K562 (cell line): Measurements from ENCODE around the gene CELF4. TPM values are rescaled to one million over a fixed set of nuclear protein-coding genes. Genes with fewer than 3 reads are reported as not detected.

Experiments
- ATF4 ChIP-seq: fragments of 450-650 bp; formaldehyde crosslinking; IDR thresholded peaks from 2 replicates; pipeline ENCODE4 v1.4.0; 2022; ENCODE audit warnings: mild to moderate bottlenecking, moderate library complexity
- CBX3 ChIP-seq, 2 experiments: IDR thresholded peaks; 1 replicate in 1 of 2; 2 replicates in 1 of 2; pipeline ENCODE4 v1.6.1; 2012; ENCODE audit warnings: inconsistent platforms in 2 of 2, low read length in 2 of 2, borderline replicate concordance in 1 of 2, control low read depth in 1 of 2
- HDAC1 ChIP-seq, 2 experiments: fragments of 450-650 bp; IDR thresholded peaks; 2 replicates each; pipeline ENCODE4 v1.6.1; 2016 to 2017; ENCODE audit warnings: inconsistent platforms in 1 of 2, mild to moderate bottlenecking in 1 of 2, moderate library complexity in 1 of 2
- KLF6 ChIP-seq: fragments of 250-450 bp; sonication (Bioruptor Pico); IDR thresholded peaks from 2 replicates; pipeline ENCODE4 v1.4.0; 2020; ENCODE audit warnings: mild to moderate bottlenecking, moderate library complexity, borderline replicate concordance
- MYC ChIP-seq, 2 experiments: fragments of 250-450 bp in 1 of 2; sonication (Bioruptor Pico) in 1 of 2; IDR thresholded peaks; 2 replicates each; pipeline versions ENCODE4 v1.5.1 to v1.6.1; 2012 to 2021; ENCODE audit warnings: low read depth in 2 of 2, borderline replicate concordance in 1 of 2, improper control_type of control experiment in 1 of 2, low read length in 1 of 2, mild to moderate bottlenecking in 1 of 2, moderate library complexity in 1 of 2
- NR2C2 ChIP-seq, 2 experiments: fragments of 200-800 bp in 1 of 2; sonication (Bioruptor generic) in 1 of 2; sonication (generic) in 1 of 2; formaldehyde crosslinking in 1 of 2; IDR thresholded peaks; 2 replicates each; pipeline versions ENCODE4 v1.6.1 to v1.8.0; 2016 to 2022; ENCODE audit warnings: mild to moderate bottlenecking in 1 of 2, missing compliant biosample characterization in 1 of 2, missing genetic modification characterization in 1 of 2, missing genetic modification reagents in 1 of 2
- NR3C1 ChIP-seq: sonication (generic); formaldehyde crosslinking; IDR thresholded peaks from 2 replicates; pipeline ENCODE4 v1.8.1; 2022; ENCODE audit warnings: missing genetic modification reagents
- REST ChIP-seq, 2 experiments: fragments of 450-650 bp; formaldehyde crosslinking in 1 of 2; IDR thresholded peaks; 2 replicates each; pipeline versions ENCODE4 v1.4.0 to v1.6.1; 2014 to 2020; ENCODE audit warnings: mild to moderate bottlenecking in 2 of 2, borderline replicate concordance in 1 of 2, low read depth in 1 of 2
- SMAD3 ChIP-seq: fragments of 450-650 bp; formaldehyde crosslinking; conservative IDR thresholded peaks from 2 replicates; pipeline ENCODE4 v1.4.0; 2020; ENCODE audit warnings: mild to moderate bottlenecking
- STAG1 ChIP-seq: sonication (generic); formaldehyde crosslinking; IDR thresholded peaks from 2 replicates; pipeline ENCODE4 v1.5.0; 2020; ENCODE audit warnings: missing genetic modification reagents, borderline replicate concordance
- VEZF1 ChIP-seq: fragments of 200-800 bp; sonication (Bioruptor generic); IDR thresholded peaks from 2 replicates; pipeline ENCODE4 v1.6.1; 2017; ENCODE audit warnings: missing genetic modification characterization, missing compliant biosample characterization
- ZNF175 ChIP-seq: fragments of 200-800 bp; sonication (Bioruptor generic); IDR thresholded peaks from 2 replicates; pipeline ENCODE4 v1.6.1; 2016; ENCODE audit warnings: low read depth, mild to moderate bottlenecking, missing genetic modification characterization, missing compliant biosample characterization
- polyA plus RNA-seq, 8 experiments: library from polyadenylated mRNA; depleted of rRNA in 4 of 8; stranded (reverse) in 5 of 8; unstranded in 3 of 8; fragments of >200 nt; fragmentation: Nextera tagmentation in 2 of 8; fragmentation: Illumina TruSeq in 1 of 8; extraction: Ambion mirVana in 2 of 8; extraction: Trizol in 1 of 8; gene quantifications; 2 replicates each; pipeline versions ENCODE4 v1.2.1 to v1.2.3, GENCODE V29; 2011 to 2014; ENCODE audit warnings: inconsistent platforms in 1 of 8, missing spikeins in 1 of 8
- total RNA-seq, 7 experiments: library from RNA; depleted of rRNA in 6 of 7; stranded (reverse); fragments of >200 nt in 6 of 7; fragmentation: Illumina TruSeq in 2 of 7; extraction: Trizol in 2 of 7; gene quantifications; 2 replicates each; pipeline versions ENCODE4 v1.2.1 to v1.2.3, GENCODE V29; 2011 to 2021; ENCODE audit warnings: low replicate concordance in 1 of 7
- TF ChIP-seq, protein P1 (sequence below): sonication (generic); formaldehyde crosslinking; IDR thresholded peaks from 2 replicates; pipeline ENCODE4 v1.8.0; 2022; ENCODE audit warnings: mild to moderate bottlenecking, missing genetic modification reagents, borderline replicate concordance

The CELF4 gene
- total and polyA plus RNA-seq, 9 of the 15 experiments (the other 6 are each of a cell fraction or from before 2014, with no cell fraction given) = 0.04 to 0.24 (median 0.07) TPM; not detected in 3

DNA sequence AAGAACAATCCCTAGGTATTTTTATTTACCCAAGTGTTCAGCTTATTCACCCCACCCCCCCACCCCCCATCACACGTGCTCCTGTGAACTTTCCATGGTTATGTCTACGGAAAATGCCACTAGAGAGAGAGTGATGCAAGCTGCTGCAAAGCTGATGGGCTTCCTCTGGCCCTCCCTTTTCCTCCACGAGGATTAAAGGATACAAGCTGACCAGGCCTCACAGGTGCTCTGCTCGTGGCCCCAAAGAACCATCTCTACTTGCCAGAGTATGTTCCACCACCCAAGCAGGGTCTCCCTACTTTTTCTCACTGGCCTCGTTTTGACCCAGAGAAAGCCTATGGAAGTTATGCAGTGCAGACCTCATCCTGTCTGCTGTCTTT lies 342.6 kb downstream of the CELF4 start (continued):
- TF ChIP-seq REST (IDR thresholded peaks at IDR 0.05; ENCODE audit: borderline replicate concordance) = no peak
- no peak for TF ChIP-seq REST (CRISPR knock-in tag; IDR thresholded peaks at IDR 0.05; ENCODE audit: low read depth)
- TF ChIP-seq CBX3 (IDR thresholded peaks at IDR 0.05; ENCODE audit: borderline replicate concordance in 1 of 2, low read length in 2 of 2) = no peak
- peak; percentile 49 for TF ChIP-seq VEZF1
- TF ChIP-seq, protein P1, sequence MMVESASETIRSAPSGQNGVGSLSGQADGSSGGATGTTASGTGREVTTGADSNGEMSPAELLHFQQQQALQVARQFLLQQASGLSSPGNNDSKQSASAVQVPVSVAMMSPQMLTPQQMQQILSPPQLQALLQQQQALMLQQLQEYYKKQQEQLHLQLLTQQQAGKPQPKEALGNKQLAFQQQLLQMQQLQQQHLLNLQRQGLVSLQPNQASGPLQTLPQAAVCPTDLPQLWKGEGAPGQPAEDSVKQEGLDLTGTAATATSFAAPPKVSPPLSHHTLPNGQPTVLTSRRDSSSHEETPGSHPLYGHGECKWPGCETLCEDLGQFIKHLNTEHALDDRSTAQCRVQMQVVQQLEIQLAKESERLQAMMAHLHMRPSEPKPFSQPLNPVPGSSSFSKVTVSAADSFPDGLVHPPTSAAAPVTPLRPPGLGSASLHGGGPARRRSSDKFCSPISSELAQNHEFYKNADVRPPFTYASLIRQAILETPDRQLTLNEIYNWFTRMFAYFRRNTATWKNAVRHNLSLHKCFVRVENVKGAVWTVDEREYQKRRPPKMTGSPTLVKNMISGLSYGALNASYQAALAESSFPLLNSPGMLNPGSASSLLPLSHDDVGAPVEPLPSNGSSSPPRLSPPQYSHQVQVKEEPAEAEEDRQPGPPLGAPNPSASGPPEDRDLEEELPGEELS (CRISPR knock-in tag) = no peak
- no peak for TF ChIP-seq NR3C1 (CRISPR knock-in tag)
- TF ChIP-seq ZNF175 (CRISPR knock-in tag) = peak; percentile 95
- TF ChIP-seq HDAC1 (IDR thresholded peaks at IDR 0.05) = no peak
- peak; percentile 32; the same call in 1 of the 2 replicates for TF ChIP-seq MYC (IDR thresholded peaks at IDR 0.05; ENCODE audit: low read depth, low read length)
- TF ChIP-seq MYC (CRISPR knock-in tag; IDR thresholded peaks at IDR 0.05; ENCODE audit: borderline replicate concordance, low read depth) = no peak
- TF ChIP-seq SMAD3 (CRISPR knock-in tag) = peak; percentile 36; the same call in 1 of the 2 replicates
- TF ChIP-seq STAG1 (CRISPR knock-in tag) = no peak
- peak; percentile 83 for TF ChIP-seq ATF4 (CRISPR knock-in tag)
- 0 out of 2 replicates have a peak, but pooled peaks have one; percentile 20 for TF ChIP-seq KLF6 (CRISPR knock-in tag)
- TF ChIP-seq NR2C2 (CRISPR knock-in tag; IDR thresholded peaks at IDR 0.05) = no peak
- peak; percentile 66; the same call in 1 of the 2 replicates for TF ChIP-seq NR2C2 (tag; IDR thresholded peaks at IDR 0.05)
